Loucy (cell line): Measurements from ENCODE around the gene LRRN2.

Source experiments
- H2AFZ ChIP-seq: fragments of 200-600 bp; sonication (generic); 2 replicates; pipeline ENCODE4 v1.6.0; 2016; ENCODE audit warnings: antibody characterized with exemption, mild to moderate bottlenecking, low read length, moderate library complexity
- H3F3A ChIP-seq: fragments of 200-600 bp; 2 replicates; pipeline ENCODE4 v1.6.0; 2016; ENCODE audit warnings: antibody characterized with exemption, low read depth, mild to moderate bottlenecking
- H3K27me3 ChIP-seq: fragments of 200-600 bp; sonication (generic); 2 replicates; pipeline ENCODE4 v1.6.1; 2014; ENCODE audit warnings: low read length, mild to moderate bottlenecking; ENCODE audit not compliant: insufficient read depth, poor library complexity, severe bottlenecking
- H3K36me3 ChIP-seq: fragments of 200-600 bp; sonication (generic); 2 replicates; pipeline ENCODE4 v1.6.1; 2016; ENCODE audit warnings: low read length; ENCODE audit not compliant: insufficient read depth
- H3K4me1 ChIP-seq: fragments of 200-600 bp; sonication (generic); 2 replicates; pipeline ENCODE4 v1.5.1; 2014; ENCODE audit warnings: low read length, mild to moderate bottlenecking; ENCODE audit not compliant: insufficient read depth, poor library complexity, severe bottlenecking
- H3K4me2 ChIP-seq: fragments of 200-600 bp; sonication (generic); 2 replicates; pipeline ENCODE4 v1.6.0; 2014; ENCODE audit warnings: antibody characterized with exemption, low read length, low read depth, mild to moderate bottlenecking; ENCODE audit not compliant: poor library complexity, severe bottlenecking
- H3K4me3 ChIP-seq: fragments of 200-600 bp; sonication (generic); 2 replicates; pipeline ENCODE4 v1.5.1; 2014; ENCODE audit warnings: low read length, mild to moderate bottlenecking, mixed read lengths; ENCODE audit not compliant: poor library complexity, severe bottlenecking
- H3K79me2 ChIP-seq: fragments of 200-600 bp; sonication (generic); 2 replicates; pipeline ENCODE4 v1.6.1; 2014; ENCODE audit warnings: low read length; ENCODE audit not compliant: insufficient read depth
- H3K9ac ChIP-seq: fragments of 200-600 bp; sonication (generic); 2 replicates; pipeline ENCODE4 v1.6.0; 2014; ENCODE audit warnings: mild to moderate bottlenecking, low read depth, low read length, moderate library complexity; ENCODE audit not compliant: poor library complexity, severe bottlenecking
- H3K9me2 ChIP-seq: fragments of 200-600 bp; sonication (generic); replicated peaks from 2 replicates; pipeline ENCODE4 v1.6.1; 2016; ENCODE audit warnings: low read depth, low read length, mixed read lengths
- H3K9me3 ChIP-seq: fragments of 200-600 bp; sonication (generic); 2 replicates; pipeline ENCODE4 v1.6.1; 2014; ENCODE audit warnings: mild to moderate bottlenecking, antibody characterized with exemption, low read length, low read depth; ENCODE audit not compliant: insufficient read depth
- H4K20me1 ChIP-seq: fragments of 200-600 bp; sonication (generic); 2 replicates; pipeline ENCODE4 v1.6.0; 2014; ENCODE audit warnings: antibody characterized with exemption, low read length, mild to moderate bottlenecking; ENCODE audit not compliant: insufficient read depth, poor library complexity, severe bottlenecking
- EZH2phosphoT487 ChIP-seq: fragments of 200-600 bp; IDR thresholded peaks from 2 replicates; pipeline ENCODE4 v1.6.1; 2018; ENCODE audit warnings: antibody characterized with exemption, mild to moderate bottlenecking, moderate library complexity, borderline replicate concordance
- TF ChIP-seq, protein P1 (sequence below): fragments of 200-600 bp; sonication (generic); conservative IDR thresholded peaks from 2 replicates; pipeline ENCODE4 v1.5.1; 2014; ENCODE audit warnings: mild to moderate bottlenecking, antibody characterized with exemption, low read length

LRRN2 gene

DNA sequence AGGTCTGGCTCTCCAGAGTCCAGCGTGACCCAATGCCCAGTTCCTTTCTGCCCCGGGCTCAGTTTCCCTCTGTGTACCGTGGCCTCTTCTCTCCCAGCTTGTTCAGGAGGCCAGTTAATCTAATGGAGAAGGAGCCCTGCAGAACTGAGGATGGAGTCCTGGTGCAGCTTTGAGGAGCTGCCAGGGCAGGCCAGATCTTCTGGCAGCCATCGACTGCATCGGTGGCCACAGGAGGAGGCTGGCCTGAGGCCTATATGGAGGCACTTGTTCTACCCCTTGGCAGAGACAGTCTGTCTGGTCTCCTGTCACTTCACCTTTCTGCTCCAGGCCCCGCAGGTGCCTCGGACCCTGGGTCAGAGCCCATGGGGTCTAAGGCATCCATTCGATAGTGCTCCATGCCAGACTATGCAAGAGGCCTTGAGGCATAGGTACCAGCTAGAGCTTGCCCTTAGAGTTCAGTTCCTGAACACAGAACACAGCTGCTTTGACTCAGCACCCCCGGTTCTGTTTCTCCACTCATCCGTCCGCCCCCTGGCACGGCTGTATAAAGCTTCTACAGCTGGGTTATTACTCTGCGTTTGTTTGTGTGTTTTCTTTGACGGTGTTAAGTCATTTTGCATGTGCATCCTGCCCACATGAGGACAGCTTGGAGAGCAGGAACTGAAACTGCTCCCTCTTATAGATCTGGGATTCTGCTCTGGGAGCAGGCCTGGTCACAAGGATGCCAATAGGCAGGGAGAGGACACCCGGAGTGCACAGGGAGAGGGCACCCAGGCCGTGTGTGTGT, 18.5 kb upstream of the LRRN2 start:
- H3K4me2 ChIP-seq: no peak overlapping the region
- H3K4me1 ChIP-seq: no peaks in the 10 kb centered on the region
- H3K4me3 ChIP-seq: no peak overlapping the region
- no peaks in the 10 kb centered on the region for H3K9me2 ChIP-seq
- no peaks in the 10 kb centered on the region for H3K9me3 ChIP-seq
- no peak overlapping the region for H2AFZ ChIP-seq
- TF ChIP-seq, protein P1, sequence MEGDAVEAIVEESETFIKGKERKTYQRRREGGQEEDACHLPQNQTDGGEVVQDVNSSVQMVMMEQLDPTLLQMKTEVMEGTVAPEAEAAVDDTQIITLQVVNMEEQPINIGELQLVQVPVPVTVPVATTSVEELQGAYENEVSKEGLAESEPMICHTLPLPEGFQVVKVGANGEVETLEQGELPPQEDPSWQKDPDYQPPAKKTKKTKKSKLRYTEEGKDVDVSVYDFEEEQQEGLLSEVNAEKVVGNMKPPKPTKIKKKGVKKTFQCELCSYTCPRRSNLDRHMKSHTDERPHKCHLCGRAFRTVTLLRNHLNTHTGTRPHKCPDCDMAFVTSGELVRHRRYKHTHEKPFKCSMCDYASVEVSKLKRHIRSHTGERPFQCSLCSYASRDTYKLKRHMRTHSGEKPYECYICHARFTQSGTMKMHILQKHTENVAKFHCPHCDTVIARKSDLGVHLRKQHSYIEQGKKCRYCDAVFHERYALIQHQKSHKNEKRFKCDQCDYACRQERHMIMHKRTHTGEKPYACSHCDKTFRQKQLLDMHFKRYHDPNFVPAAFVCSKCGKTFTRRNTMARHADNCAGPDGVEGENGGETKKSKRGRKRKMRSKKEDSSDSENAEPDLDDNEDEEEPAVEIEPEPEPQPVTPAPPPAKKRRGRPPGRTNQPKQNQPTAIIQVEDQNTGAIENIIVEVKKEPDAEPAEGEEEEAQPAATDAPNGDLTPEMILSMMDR: no peak
- TF ChIP-seq EZH2phosphoT487: no peak
- H3K27me3 ChIP-seq: no peaks in the 10 kb centered on the region
- H3K36me3 ChIP-seq: no peaks in the 10 kb centered on the region
- no peaks in the 10 kb centered on the region for H3F3A ChIP-seq
- no peaks in the 10 kb centered on the region for H4K20me1 ChIP-seq
- H3K9ac ChIP-seq: no peak overlapping the region
- H3K79me2 ChIP-seq: no peaks in the 10 kb centered on the region

DNA sequence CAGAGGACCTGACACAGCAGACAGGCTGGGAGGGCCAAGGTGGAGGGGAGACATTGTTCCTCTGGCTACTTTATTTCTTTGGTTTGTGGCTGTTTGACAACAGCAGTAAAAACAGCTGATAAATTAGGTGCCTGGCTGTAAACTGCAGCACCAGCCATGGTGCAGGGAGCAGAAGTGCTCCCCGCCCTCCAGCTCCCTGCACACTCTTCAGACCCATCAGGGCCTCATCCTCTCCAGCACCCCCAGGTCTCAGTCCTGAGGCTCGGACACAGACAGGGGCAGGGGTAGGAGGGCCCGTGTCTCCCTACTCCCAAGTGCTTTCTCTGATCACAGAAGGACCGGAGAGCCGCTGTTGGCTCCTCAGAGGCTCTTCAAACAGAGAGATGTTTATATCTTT, 17.7 kb upstream of the LRRN2 start:
- no peak overlapping the region for H3K4me2 ChIP-seq
- no peaks in the 10 kb centered on the region for H3K9me3 ChIP-seq
- H3K4me3 ChIP-seq: no peak overlapping the region
- H3K9ac ChIP-seq: no peak overlapping the region
- H2AFZ ChIP-seq: no peak overlapping the region
- no peaks in the 10 kb centered on the region for H3K27me3 ChIP-seq
- H3F3A ChIP-seq: no peaks in the 10 kb centered on the region
- TF ChIP-seq, protein P1: no peak
- TF ChIP-seq EZH2phosphoT487: no peak
- no peaks in the 10 kb centered on the region for H4K20me1 ChIP-seq
- H3K4me1 ChIP-seq: no peaks in the 10 kb centered on the region
- H3K9me2 ChIP-seq: no peaks in the 10 kb centered on the region
- H3K79me2 ChIP-seq: no peaks in the 10 kb centered on the region
- H3K36me3 ChIP-seq: no peaks in the 10 kb centered on the region

DNA sequence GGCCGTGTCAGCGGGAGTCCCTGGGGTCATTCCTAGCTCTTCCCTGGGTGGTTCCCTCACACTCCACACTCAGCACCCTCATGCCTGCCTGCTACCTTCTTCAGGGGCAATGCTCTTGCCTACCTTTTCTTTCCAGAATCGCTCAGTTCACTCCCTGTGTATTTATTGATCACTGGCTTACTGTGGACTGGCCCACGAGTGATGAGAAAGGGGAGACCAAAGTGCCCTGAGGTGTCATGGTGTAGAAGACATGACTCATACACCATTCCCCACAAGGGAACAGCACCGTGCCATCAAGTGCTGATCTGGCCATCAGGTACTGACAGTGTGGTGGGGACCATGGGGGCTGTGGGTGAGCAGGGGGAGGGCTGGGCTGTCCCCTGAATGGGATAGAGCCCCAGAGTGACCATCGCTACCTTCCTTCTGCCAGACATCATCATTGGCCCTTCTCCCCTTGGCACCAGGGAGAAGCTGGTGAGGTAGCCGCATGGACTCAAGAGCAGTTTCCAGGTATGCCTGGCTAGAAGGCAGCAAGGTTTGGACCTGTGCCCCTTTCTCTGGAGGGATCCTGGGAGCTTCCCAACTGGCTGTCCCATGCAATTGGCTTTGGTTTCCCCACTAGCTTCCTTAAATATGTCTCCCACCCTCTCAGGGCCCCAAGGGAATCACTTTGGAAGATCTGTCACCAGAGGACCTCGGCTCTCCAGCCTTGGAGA, 17.2 kb upstream of the LRRN2 start:
- H3K9me3 ChIP-seq: no peaks in the 10 kb centered on the region
- no peaks in the 10 kb centered on the region for H3F3A ChIP-seq
- H3K9ac ChIP-seq: no peak overlapping the region
- H3K79me2 ChIP-seq: no peaks in the 10 kb centered on the region
- H3K36me3 ChIP-seq: no peaks in the 10 kb centered on the region
- H3K27me3 ChIP-seq: no peaks in the 10 kb centered on the region
- H3K4me1 ChIP-seq: no peaks in the 10 kb centered on the region
- no peak overlapping the region for H2AFZ ChIP-seq
- no peak overlapping the region for H3K4me2 ChIP-seq
- TF ChIP-seq, protein P1: no peak
- TF ChIP-seq EZH2phosphoT487: no peak
- H3K4me3 ChIP-seq: no peak overlapping the region
- no peaks in the 10 kb centered on the region for H4K20me1 ChIP-seq
- H3K9me2 ChIP-seq: no peaks in the 10 kb centered on the region
